GM21529 (cell line): Measurements from ENCODE around the gene ARHGAP28.
"Not testable (repeated sequence)": the region's sequence is repeated elsewhere in the genome, so short reads cannot be mapped to it uniquely, and the experiment has no call there.

Experiments used
- ATAC-seq: cut with Tn5 transposase; IDR thresholded peaks from one replicate; pipeline ENCODE4 v1.9.1; 2021; ENCODE audit not compliant: unreplicated experiment

The ARHGAP28 gene

DNA sequence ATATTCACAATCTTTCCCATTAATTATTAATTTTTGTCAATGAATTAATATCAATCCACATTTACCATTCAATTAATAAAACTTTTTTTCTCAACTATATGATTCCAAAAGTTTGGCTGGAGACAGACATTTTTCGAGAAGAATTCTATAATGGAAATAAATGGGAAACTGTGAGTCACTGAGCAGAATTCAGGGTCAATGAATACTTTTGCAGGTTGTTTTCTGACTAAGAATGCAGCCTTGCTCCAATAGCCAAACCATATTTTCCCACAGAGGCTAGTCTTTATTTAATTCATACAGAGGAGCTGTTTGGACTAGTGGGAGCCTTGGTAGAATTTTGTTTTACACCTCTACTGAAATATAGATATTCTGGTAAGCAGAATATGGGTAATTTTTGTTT lies 82.3 kb downstream of the ARHGAP28 start:
- ATAC-seq, result no peak

GRCh38 chr18:6814882-6815425 lies 85.4 kb downstream of the ARHGAP28 start:
- ATAC-seq, result no peak

GRCh38 chr18:6816154-6816553 lies 86.6 kb downstream of the ARHGAP28 start:
- no peak for ATAC-seq

GRCh38 chr18:6819332-6819731 lies 89.8 kb downstream of the ARHGAP28 start:
- ATAC-seq, result no peak

DNA sequence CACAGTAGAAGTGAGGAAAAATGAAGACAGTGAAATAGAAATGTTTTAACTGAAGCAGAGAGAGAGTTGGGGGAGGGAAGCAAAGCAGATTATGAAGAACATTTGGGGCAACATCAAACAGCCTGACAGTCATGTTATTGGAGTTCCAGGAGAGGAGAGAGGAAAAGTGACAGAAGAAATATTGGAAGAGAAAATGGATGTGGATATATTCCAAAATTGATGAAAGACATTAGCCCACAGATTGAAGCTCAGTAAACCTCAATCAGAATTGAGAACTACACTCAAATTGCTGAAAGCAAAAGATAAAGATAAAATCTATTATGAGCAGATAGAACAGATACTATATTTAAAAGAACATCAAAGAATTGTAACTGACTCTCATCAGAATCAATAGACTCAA lies 90.8 kb downstream of the ARHGAP28 start:
- ATAC-seq, result no peak

- ATAC-seq, result no peak
Measured at GRCh38 chr18:6821356-6821755, 91.8 kb downstream of the ARHGAP28 start.

DNA sequence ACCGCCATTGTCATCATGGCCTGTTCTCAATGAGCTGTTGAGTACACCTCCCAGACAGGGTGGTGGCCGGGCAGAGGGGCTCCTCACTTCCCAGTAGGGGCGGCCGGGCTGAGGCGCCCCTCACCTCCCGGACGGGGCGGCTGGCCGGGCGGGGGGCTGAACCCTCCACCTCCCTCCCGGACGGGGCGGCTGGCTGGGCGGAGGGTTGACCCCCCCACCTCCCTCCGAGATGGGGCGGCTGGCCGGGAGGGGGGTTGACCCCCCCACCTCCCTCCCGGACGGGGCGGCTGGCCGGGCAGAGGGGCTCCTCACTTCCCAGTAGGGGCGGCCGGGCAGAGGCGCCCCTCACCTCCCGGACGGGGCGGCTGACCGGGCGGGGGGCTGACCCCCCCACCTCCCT lies 97.6 kb downstream of the ARHGAP28 start:
- not testable (repeated sequence) for ATAC-seq

DNA sequence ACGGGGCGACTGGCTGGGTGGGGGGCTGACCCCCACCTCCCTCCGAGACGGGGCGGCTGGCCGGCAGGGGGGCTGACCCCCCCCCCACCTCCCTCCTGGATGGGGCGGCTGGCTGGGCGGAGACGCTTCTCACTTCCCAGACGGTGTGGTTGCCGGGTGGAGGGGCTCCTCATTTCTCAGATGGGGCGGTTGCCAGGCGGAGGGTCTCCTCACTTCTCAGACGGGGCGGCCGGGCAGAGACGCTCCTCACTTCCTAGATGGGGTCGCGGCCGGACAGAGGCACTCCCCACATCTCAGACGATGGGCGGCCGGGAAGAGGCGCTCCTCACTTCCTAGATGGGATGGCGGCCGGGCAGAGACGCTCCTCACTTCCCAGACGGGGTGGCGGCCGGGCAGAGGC lies 98.0 kb downstream of the ARHGAP28 start:
- ATAC-seq, result not testable (repeated sequence)

GRCh38 chr18:6830916-6831315 lies 101.4 kb downstream of the ARHGAP28 start:
- ATAC-seq, result no peak

DNA sequence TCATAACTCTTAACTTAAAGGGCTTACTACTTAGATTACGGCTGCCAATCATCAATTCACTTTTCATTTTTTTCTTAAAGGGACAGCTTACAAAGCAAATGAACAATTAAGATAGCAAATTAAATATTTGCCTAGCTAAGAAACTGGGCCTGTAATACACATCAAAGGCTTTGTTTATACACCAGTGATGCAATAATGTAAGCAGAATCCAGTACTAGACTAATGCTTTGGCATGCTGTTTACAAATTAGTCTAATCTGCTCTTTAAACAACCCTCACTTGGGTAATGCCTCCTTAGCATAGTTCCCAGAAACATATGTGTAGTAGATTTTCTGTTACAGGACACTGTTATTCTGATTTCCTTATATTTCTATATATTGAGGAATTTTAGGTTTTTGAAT lies 105.8 kb downstream of the ARHGAP28 start:
- ATAC-seq, result no peak

DNA sequence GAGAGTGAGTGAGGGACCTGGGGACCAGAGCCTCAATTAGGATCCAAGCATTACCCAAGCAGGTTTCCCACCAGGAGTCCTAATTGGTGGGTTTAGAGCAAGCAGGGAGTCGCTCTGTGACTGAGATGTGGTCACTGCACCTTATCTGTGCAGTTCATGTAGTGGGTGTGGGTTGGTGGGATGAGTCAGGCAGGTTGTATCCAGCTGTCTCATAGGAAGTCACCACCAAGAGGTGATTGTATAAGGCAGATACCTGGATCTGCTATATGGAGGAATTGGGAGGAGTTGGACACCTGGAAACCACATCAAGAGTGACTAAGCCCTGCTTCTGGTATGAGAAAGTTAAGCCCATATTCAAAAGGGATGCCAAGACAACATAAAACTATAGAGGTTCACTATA lies 106.8 kb downstream of the ARHGAP28 start:
- no peak for ATAC-seq

- ATAC-seq, result no peak
Measured at GRCh38 chr18:6837904-6838303, 108.4 kb downstream of the ARHGAP28 start.

GRCh38 chr18:6842081-6842480 lies 112.6 kb downstream of the ARHGAP28 start:
- no peak for ATAC-seq

DNA sequence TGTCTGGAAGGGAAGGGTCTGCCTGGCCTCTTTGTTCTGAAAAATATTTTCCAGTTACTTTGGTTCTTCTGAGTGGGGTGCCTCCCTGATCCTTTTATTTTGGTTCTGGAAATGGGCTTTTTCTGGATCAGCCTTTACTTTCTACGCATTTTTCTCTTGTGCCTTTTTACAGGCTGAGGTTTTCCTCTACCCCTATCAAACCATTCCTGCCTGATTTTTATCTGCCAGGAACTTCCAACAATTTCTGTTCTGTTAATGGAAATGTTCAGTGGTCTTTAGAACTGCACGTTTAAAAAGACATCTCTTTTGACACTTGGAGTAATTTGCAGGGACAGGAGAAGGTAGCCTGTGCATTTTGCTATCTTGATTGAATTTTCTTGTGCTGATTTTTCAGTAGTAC lies 113.8 kb downstream of the ARHGAP28 start:
- no peak for ATAC-seq

- ATAC-seq, result not testable (repeated sequence)
Measured at GRCh38 chr18:6845521-6845920, 116.0 kb downstream of the ARHGAP28 start.

DNA sequence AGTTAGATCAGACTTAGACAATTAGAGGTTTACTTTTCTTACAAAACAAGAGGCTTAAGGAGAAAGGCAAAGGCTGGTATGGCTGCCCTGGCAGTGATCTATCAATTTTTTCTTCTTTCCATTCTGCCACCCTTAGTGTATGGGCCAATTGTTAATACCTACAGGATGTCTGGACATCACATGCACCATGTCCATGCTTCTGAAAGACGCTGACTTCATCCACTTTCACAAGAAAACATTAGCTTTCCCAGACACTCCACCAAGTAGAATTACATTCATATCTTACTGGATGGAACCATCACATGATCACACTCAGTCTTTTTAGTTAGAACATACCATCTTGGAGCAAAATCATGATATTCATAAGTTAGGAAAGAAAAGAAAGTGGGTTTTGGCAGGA lies 120.9 kb downstream of the ARHGAP28 start:
- ATAC-seq, result no peak

DNA sequence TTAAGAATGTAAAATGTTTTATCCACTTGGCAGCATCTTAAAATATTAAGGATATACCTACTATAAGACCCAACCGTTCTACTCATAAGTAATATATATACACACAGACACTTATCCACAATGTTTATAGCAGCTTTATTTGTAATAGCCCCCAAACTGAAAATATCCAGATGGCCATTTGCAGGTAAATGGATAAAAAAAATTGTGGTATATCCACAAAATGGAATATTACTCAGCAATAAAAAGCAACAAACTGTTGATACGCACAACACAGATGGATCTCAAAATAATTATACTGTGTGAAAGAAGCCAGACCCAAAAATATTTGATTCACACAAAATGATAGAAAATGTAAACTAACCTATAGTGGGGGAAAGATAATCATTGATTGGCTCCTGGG lies 122.0 kb downstream of the ARHGAP28 start:
- no peak for ATAC-seq

DNA sequence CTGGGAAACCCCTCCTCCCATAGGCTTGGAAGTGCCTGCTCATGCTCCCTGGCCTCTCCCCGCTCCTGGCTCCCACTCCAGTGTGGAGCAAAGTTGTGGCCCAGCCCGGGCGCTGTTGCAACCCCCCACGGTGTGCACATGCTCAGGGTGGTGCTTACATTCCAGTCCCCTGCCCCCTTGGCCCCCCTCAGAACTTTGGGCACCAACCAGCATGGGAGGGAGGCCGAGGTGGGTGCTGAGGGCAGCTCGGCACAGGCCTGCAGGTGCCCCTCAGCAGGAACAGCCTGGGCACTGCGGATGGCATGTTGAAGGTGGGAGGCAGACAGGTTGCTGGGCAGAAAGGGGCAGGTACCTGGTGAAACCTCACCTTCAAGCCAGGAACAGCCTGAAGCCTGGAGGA lies 125.3 kb downstream of the ARHGAP28 start:
- ATAC-seq, result no peak

- ATAC-seq, result no peak
Measured at GRCh38 chr18:6855767-6856166, 126.3 kb downstream of the ARHGAP28 start.

DNA sequence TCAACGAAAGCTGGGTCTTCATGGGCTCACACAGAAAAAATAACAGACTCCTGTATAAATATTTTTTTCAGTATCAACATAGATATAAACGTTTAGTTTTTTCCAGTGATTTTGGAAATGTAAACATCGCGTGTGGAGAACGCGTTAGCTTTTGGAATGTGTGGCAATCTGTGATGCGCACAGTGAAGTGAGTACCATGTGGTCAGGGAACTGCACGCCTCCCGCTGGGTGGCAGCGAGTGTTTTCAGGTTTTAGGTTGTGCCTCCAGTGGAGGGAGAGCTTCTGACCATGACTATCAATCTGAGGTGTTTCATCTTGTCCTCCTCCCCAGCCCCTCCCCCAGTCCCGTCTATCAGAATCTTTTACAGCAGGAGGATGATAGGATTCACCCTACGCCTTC lies 127.8 kb downstream of the ARHGAP28 start:
- ATAC-seq, result no peak

- ATAC-seq, result no peak
Measured at GRCh38 chr18:6859676-6860422, 130.3 kb downstream of the ARHGAP28 start.

GRCh38 chr18:6860804-6861448 lies 131.4 kb downstream of the ARHGAP28 start:
- ATAC-seq, result no peak
